NCI-H2196 (cell line): ENCODE measurements around the gene PDCD11.

Experiments
- DNase-seq: peaks from one replicate; lab custom pipeline; 2025; ENCODE audit not compliant: unreplicated experiment; lab: John Stamatoyannopoulos, UW

Gene PDCD11

GRCh38 chr10:103450201-103450695, 53.8 kb downstream of the PDCD11 start:
- DNase-seq, result no peak

GRCh38 chr10:103451091-103451813, 54.8 kb downstream of the PDCD11 start:
- DNase-seq, result no peak

- DNase-seq, result no peak
These were observed 55.5 kb downstream of the PDCD11 start, which contains the start of gene CALHM2 for GRCh38 chr10:103451831-103452505. CALHM2 (minus strand) TSS chr10:103452370; CDS start chr10:103449941, 2,429 bp downstream.

GRCh38 chr10:103452506-103453230, 56.2 kb downstream of the PDCD11 start:
- DNase-seq, result no peak

- DNase-seq, result no peak
These were observed 57.6 kb downstream of the PDCD11 start for GRCh38 chr10:103454026-103454425.

GRCh38 chr10:103455235-103455634, 58.8 kb downstream of the PDCD11 start:
- DNase-seq, result no peak

GRCh38 chr10:103456074-103456660, 59.7 kb downstream of the PDCD11 start:
- no peak for DNase-seq

GRCh38 chr10:103457176-103457712, 60.8 kb downstream of the PDCD11 start:
- DNase-seq, result no peak

GRCh38 chr10:103457896-103458583, 61.6 kb downstream of the PDCD11 start:
- no peak for DNase-seq

GRCh38 chr10:103458720-103459119, 62.3 kb downstream of the PDCD11 start, which contains the start of gene CALHM1:
CALHM1 (minus strand) TSS chr10:103458900; CDS start chr10:103458751, 149 bp downstream.
- DNase-seq, result peak; percentile 72

GRCh38 chr10:103459615-103460014, 63.2 kb downstream of the PDCD11 start:
- DNase-seq, result no peak

GRCh38 chr10:103463499-103463898, 67.1 kb downstream of the PDCD11 start:
- no peak for DNase-seq

GRCh38 chr10:103465411-103466179, 69.2 kb downstream of the PDCD11 start:
- DNase-seq, result no peak

GRCh38 chr10:103466734-103467133, 70.3 kb downstream of the PDCD11 start:
- no peak for DNase-seq

- no peak for DNase-seq
These were observed 71.0 kb downstream of the PDCD11 start for GRCh38 chr10:103467406-103467805.

- DNase-seq, result no peak
These were observed 72.8 kb downstream of the PDCD11 start for GRCh38 chr10:103469201-103469600.

GRCh38 chr10:103470761-103471653, 74.6 kb downstream of the PDCD11 start:
- DNase-seq, result no peak

- no peak for DNase-seq
These were observed 75.6 kb downstream of the PDCD11 start for GRCh38 chr10:103472005-103472404.
